DND-41 (cell line): Measurements from ENCODE around the gene DPEP1.

Experiments
- CTCF ChIP-seq: IDR thresholded peaks from 2 replicates; pipeline ENCODE4 v1.5.1; 2012; ENCODE audit warnings: borderline replicate concordance, low read length, moderate library complexity, mild to moderate bottlenecking; ENCODE audit not compliant: poor library complexity, severe bottlenecking; ENCODE audit errors: extremely low read depth
- EZH2 ChIP-seq: IDR thresholded peaks from 3 replicates; pipeline ENCODE4 v1.6.1; 2012; ENCODE audit warnings: borderline replicate concordance, low read depth, mild to moderate bottlenecking, moderate library complexity, low read length, inconsistent platforms; ENCODE audit not compliant: severe bottlenecking

- no peak for TF ChIP-seq CTCF
- TF ChIP-seq EZH2, result no peak
These were observed 23.2 kb downstream of the DPEP1 start for GRCh38 chr16:89636663-89637062.
